ENCODE measurements around the gene GNAI1.

DNA sequence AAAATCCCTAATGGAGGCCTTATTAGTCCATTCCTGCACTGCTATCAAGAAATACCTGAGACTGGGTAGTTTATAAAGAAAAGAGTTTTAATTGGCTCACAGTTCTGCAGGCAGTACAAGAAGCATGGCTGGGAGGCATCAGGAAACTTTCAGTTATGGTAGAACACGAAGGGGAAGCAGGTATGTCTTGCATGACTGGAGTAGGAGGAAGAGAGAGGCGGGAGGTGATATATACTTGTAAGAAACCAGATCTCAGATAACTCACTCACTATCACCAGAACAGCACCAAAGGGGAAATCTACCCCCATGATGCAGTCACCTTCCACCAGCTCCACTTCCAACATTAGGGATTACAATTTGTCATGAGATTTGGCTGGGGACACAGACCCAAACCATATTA lies 35.8 kb downstream of the GNAI1 start:
- TF ChIP-seq, protein P1, sequence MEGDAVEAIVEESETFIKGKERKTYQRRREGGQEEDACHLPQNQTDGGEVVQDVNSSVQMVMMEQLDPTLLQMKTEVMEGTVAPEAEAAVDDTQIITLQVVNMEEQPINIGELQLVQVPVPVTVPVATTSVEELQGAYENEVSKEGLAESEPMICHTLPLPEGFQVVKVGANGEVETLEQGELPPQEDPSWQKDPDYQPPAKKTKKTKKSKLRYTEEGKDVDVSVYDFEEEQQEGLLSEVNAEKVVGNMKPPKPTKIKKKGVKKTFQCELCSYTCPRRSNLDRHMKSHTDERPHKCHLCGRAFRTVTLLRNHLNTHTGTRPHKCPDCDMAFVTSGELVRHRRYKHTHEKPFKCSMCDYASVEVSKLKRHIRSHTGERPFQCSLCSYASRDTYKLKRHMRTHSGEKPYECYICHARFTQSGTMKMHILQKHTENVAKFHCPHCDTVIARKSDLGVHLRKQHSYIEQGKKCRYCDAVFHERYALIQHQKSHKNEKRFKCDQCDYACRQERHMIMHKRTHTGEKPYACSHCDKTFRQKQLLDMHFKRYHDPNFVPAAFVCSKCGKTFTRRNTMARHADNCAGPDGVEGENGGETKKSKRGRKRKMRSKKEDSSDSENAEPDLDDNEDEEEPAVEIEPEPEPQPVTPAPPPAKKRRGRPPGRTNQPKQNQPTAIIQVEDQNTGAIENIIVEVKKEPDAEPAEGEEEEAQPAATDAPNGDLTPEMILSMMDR (IDR thresholded peaks at IDR 0.05), result no peak
- no peak for TF ChIP-seq POLR2A (IDR thresholded peaks at IDR 0.05)
